HTR-8/SVneo (cell line): ENCODE results near the gene MAU2.
"Not testable (repeated sequence)": the region's sequence is repeated elsewhere in the genome, so short reads cannot be mapped to it uniquely, and the experiment has no call there.

ENCODE experiments used
- DNase-seq: peaks from one replicate; pipeline ENCODE4 v3.0.0; 2011; ENCODE audit warnings: low spot score, mixed read lengths; ENCODE audit not compliant: insufficient read length
- FAIRE-seq: peaks from 2 replicates; lab custom pipeline; 2011; peaks lifted over from hg19 to GRCh38; lab: Jason Lieb, UNC

The MAU2 gene

DNA sequence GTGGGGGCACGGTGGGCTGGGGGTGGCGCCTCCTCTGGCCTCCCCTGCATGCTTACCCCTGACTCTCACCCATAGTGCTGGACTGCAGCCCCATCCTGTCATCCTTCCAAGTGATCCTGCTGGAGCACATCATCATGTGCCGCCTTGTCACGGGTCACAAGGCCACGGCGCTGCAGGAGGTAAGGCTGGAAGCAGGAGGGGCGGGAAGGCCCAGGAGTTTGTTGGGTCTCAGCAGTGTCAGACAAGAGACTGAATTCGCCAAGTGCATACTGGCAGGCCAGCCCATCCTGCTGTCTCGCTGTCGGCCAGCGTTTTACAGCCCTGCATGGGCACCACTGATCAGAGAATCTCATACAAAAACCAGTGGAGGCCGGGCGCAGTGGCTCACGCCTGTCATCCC lies 23.1 kb downstream of the MAU2 start:
- no peak for FAIRE-seq
- no peak for DNase-seq

- FAIRE-seq: no peak
- no peak for DNase-seq
Measured at GRCh38 chr19:19345232-19345631, 24.6 kb downstream of the MAU2 start.

GRCh38 chr19:19345970-19346369 lies 25.3 kb downstream of the MAU2 start:
- DNase-seq: no peak
- no peak for FAIRE-seq

DNA sequence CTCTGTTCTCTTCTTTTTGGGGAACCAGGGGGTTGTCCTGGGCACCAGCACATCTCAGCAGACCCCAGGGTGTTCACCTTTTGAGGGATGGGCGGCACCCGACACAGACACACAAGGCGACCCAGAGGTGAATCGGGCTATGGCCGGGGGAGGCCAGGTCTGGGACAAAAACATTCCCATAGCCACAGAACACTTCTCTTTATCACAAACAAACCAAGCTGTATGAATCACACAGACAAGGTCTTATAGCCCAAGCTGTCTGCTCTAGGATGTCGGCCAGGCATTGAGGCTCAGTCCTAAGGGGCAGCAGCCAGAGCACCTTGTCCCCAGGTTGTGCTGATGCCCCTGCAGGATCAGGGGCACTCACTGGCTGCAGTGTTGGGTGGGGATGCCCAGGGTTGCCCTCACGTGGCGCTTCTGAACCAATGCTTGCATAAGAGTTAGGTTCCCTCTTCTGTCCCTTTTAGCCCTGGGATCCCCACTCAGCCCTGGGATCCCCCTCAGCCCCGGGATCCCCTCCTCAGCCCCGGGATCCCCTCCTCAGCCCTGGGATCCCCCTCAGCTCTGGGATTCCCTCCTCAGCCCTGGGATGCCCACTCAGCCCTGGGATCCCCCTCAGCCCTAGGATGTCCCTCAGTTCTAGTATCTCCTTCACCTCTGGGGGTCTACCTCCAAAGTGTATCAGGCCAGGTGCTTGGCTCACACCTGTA lies 26.9 kb downstream of the MAU2 start:
- FAIRE-seq: no peak

GRCh38 chr19:19348266-19348665 lies 27.6 kb downstream of the MAU2 start:
- FAIRE-seq (no peak), DNase-seq (no peak)

More for the DNA sequence above, 26.9 kb downstream of the MAU2 start:
- DNase-seq: no peak

GRCh38 chr19:19349365-19349764 lies 28.7 kb downstream of the MAU2 start:
- DNase-seq: no peak
- FAIRE-seq: no peak

- FAIRE-seq, DNase-seq: not testable (repeated sequence)
Measured at GRCh38 chr19:19350756-19351155, 30.1 kb downstream of the MAU2 start.

DNA sequence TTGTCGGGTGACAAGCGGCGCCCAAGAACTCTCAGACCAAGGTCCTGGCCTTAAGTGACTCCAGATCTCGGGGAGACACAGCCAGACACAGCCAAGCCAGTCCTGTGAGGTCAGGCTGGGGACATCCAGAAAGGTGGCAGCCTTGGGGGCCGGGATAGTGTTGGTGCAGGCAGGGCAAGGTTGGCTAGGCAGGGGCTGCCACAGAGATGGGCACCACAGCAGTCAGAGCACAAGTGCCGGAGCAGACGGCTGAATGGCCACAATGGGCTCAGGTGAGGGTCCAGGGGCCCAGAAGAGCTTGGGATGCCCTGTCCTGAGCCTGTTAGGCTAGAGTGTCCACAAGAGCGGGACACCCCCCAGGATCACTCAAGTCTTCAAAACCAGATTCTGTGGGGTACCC lies 32.2 kb downstream of the MAU2 start:
- FAIRE-seq: no peak
- no peak for DNase-seq

DNA sequence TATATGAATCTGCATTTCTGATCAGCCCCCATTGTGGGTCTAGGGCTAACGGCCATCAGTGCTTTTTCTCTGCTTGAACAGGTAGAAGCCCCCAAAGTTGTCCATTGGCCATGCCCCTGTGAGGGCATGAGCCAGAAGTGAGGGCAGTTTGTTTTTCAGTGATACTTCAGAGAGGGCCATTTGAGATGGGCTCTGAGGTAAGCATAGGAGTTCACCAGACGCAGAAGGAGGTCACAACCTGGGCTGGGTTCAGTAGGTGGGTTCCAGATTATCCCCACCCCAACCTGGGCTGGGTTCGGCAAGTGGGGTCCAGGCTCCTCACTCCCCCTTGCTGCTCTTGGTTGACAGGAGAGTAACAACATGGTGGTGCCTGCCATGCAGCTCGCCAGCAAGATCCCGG lies 33.4 kb downstream of the MAU2 start:
- no peak for DNase-seq
- no peak for FAIRE-seq

GRCh38 chr19:19354932-19355331 lies 34.3 kb downstream of the MAU2 start:
- FAIRE-seq (no peak), DNase-seq (no peak)

- DNase-seq (no peak), FAIRE-seq (no peak)
Measured at GRCh38 chr19:19355606-19356139, 35.0 kb downstream of the MAU2 start.

DNA sequence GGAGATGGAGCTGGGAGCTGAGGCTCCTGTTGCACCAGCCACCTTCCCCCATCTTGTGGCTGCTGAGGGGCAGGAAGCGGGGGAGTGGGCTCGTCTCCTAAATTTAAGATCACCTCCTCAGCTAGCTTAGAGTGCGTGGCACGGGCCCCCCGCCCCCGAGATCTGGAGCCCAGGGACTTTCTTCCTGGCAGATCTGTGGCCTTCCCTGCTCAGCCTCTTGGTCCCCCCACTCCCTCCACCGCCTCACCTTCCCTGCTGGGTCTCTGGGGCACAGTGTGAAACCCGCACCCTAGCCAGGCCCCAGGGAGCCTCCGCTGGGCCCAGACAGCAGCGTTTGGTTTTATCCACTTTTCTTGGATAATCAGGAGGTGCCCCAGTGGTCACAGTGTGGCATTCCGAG lies 35.9 kb downstream of the MAU2 start:
- FAIRE-seq (no peak), DNase-seq (no peak)

GRCh38 chr19:19356901-19357566 lies 36.4 kb downstream of the MAU2 start:
- no peak for FAIRE-seq

DNA sequence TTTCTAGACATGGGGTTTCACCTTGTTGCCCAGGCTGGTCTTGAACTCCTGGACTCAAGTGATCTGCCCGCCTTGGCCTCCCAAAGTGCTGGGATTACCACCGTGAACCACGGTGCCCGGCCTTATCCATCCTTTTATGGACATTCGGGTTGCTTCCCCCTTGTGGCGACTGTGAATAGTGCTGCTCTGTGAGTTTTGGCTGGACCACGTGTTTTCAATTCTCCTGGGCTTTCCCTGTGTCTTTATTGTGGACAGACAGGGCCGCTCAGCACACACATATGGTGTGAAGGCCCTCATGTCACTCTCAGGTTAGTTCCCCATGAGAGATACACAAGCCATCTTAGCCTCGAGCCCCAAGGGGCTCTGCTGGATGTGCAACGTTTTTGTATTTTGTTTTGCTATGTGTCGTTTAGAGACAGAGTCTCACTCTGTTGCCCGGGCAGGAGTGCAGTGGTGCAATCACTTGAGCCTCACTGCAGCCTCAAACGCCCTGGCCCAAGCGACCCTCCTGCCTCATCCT lies 40.5 kb downstream of the MAU2 start:
- FAIRE-seq (peak; percentile 31), DNase-seq (peak; percentile 84)

More at GRCh38 chr19:19356901-19357566, 36.4 kb downstream of the MAU2 start:
- no peak for DNase-seq

GRCh38 chr19:19362075-19362474 lies 41.4 kb downstream of the MAU2 start:
- FAIRE-seq: no peak

DNA sequence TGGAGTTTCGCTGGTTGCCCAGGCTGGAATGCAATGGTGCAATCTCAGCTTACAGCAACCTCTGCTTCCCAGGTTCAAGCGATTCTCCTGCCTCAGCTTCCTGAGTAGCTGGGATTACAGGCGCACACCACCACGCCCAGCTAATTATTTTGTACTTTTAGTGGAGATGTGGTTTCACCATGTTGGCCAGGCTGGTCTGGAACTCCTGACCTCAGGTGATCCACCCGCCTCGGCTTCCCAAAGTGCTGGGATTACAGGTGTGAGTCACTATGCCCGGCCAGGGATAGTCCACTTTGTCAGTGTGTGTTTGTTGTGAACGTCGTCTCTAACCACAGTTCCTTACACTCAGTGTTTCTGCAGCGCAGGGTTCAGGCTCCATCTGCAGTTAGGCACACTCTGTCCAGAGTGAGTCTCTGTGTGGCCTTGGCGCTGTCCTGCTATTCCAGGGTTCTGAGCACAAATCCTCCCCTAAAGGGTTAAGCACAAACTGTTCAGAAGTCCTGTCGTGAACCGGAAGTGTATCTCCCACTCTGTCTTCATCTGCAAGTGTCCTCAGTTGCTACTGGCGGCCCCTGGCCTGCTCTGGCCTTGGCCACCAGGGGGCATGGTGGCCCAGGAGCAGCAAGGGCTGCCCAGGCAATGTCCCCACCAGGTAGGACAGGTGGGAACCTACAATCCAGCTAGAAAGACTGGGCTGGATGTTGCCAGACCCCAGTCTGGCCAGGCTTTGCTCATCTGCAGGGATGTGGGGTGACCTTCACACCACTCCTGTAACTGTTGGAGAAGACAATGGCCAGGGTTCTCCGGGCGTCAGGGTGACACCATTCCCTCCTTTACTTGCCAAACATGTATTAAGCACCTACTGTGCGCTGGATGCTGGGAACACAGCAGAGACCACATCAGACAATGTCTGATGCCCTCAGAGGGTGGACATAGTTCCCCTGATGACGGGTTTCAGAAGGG lies 46.1 kb downstream of the MAU2 start:
- DNase-seq (peak; percentile 81), FAIRE-seq (peak; percentile 66)

More at GRCh38 chr19:19362075-19362474, 41.4 kb downstream of the MAU2 start:
- DNase-seq: no peak

DNA sequence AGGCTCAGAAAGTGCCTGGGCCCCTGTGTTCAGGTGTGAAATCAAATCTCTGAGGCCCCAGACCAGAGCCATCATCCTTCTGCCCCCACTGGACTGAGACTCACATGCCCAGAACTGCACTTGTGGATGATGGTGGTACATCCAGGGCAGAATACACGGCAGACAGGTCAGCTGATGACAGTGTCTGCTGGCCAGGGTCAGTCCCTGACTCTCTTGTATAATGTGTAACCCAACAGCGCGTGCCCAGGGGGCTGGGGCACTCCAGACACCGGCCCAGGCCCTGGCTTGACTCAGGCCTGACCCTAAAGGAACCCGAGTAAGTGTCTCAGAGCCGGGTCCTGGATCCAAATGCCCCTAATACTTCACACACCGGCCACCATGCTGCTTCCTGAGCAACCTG lies 47.5 kb downstream of the MAU2 start:
- no peak for DNase-seq
- FAIRE-seq: no peak

DNA sequence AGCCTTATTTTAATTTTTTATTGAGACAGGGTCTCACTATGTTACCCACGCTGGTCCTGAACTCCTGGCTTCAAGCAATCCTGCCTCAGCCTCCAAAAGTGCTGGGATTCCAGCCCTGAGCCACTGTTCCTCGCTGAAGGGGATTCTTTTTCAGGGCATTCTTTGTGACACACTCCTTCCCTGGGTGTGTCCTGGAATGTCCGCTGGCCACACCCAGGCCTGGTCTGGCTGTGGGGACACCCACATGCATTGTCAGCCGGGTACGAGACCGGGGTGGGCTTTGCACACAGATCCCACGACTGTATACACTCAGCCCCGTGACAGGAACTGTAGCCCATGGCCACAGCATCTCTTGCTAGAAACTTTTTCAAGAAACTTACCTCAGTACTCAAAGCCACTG lies 50.4 kb downstream of the MAU2 start:
- no peak for DNase-seq
- no peak for FAIRE-seq

DNA sequence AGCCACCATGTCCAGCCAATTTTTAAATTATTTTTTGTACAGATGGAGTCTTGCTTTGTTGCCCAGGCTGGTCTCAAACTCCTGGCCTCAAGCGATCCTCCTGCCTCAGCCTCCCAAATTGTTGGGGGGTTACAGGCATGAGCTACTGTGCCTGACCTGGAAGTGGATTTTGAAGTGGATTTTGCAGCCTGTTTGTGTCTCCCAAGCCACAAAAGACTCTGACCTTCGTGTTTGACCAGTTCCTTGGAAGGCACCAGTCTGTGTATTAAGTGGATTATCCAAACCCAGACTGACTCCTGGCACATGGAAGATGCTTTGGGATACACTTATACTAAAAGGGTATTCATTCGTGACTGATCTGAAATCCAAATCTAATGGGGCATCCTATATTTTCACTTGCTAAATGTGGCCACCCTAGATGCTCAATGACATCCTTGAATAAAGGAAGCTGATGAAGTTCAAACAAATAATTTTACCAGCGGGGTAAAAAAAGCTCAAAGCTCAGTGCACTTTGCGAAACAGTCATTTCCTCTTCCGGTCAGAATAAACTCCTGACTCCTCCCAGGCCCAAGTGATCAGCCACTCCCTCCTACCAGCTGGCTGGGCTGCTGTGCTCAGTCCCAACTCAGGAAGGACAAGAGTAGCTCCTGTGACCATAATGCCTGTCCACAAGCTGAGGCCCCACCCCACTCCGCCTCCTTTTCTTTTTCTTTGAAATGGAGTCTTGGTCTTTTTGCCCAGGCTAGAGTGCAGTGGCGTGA lies 52.2 kb downstream of the MAU2 start:
- FAIRE-seq: no peak
- DNase-seq: peak; percentile 31
